Body of pancreas (tissue), 4 donors: ENCODE results near the gene OVOL1. TPM values are rescaled to one million over a fixed set of nuclear protein-coding genes. Genes with fewer than 3 reads are reported as not detected.
A peak's percentile ranks its signal among the peaks of the same experiment; 100 is the strongest.

Experiments used
- ATAC-seq: fragments of 150-250 bp; one replicate; pipeline ENCODE4 v1.9.1; 2016
- DNase-seq, 4 donors: peaks; one replicate each; pipeline ENCODE4 v3.0.0-alpha.2; 2019
- H3K27ac ChIP-seq, 4 donors: fragments of 200-600 bp; sonication (generic); 1 replicate in 3 of 4; 2 replicates in 1 of 4; pipeline versions ENCODE4 v1.5.1 to v1.6.1; 2016 to 2019; ENCODE audit warnings: mild to moderate bottlenecking in 1 of 4, mixed read lengths in 1 of 4, moderate library complexity in 1 of 4
- H3K27me3 ChIP-seq, 2 donors: fragments of 200-600 bp; sonication (generic); one replicate each; pipeline ENCODE4 v1.6.0; 2016; ENCODE audit warnings: mild to moderate bottlenecking in 1 of 2
- H3K36me3 ChIP-seq, 2 donors: fragments of 200-600 bp; sonication (generic); replicated peaks in 1 of 2; 2 replicates each; pipeline ENCODE4 v1.5.1; 2016; ENCODE audit warnings: low read depth in 2 of 2; ENCODE audit not compliant: insufficient read depth in 1 of 2
- H3K4me1 ChIP-seq: fragments of 200-600 bp; sonication (generic); one replicate; pipeline ENCODE4 v1.6.0; 2016
- H3K4me3 ChIP-seq, 2 donors: fragments of 200-600 bp; sonication (generic); 1 replicate in 1 of 2; 2 replicates in 1 of 2; pipeline ENCODE4 v1.5.1; 2016 to 2019
- H3K9me3 ChIP-seq, 3 donors: fragments of 200-600 bp; sonication (generic); 1 replicate in 2 of 3; 2 replicates in 1 of 3; pipeline ENCODE4 v1.5.1; 2016
- POLR2A ChIP-seq, 3 donors: fragments of 450-650 bp; IDR thresholded peaks; one replicate each; pipeline ENCODE4 v1.6.1; 2016; ENCODE audit warnings: antibody characterized with exemption in 3 of 3, mild to moderate bottlenecking in 2 of 3
- WGBS, 2 donors: methylation state at CpG; one replicate each; pipeline ENCODE4 v1.1.5; 2017; 5-methylcytosine and 5-hydroxymethylcytosine counted together
- intact Hi-C: fragments of 100-400 bp; cut with DNase I; formaldehyde crosslinking; loops from one replicate; pipeline ENCODE4 v1.15.1; 2023
- total RNA-seq, 2 donors: library from RNA; depleted of rRNA; stranded (reverse); fragments of >200 nt; gene quantifications; one replicate each; pipeline ENCODE4 v1.1.0, GENCODE V29; 2016
- TF ChIP-seq, protein P1 (sequence below), 7 experiments: fragments of 450-650 bp in 4 of 7; fragments of 200-600 bp in 3 of 7; sonication (generic) in 3 of 7; IDR thresholded peaks; one replicate each; pipeline ENCODE4 v1.5.1; 2016 to 2019; ENCODE audit warnings: antibody characterized with exemption in 7 of 7

Gene OVOL1
- total RNA-seq, 2 donors from 2014 or later: 0.78 to 1.3 TPM

DNA sequence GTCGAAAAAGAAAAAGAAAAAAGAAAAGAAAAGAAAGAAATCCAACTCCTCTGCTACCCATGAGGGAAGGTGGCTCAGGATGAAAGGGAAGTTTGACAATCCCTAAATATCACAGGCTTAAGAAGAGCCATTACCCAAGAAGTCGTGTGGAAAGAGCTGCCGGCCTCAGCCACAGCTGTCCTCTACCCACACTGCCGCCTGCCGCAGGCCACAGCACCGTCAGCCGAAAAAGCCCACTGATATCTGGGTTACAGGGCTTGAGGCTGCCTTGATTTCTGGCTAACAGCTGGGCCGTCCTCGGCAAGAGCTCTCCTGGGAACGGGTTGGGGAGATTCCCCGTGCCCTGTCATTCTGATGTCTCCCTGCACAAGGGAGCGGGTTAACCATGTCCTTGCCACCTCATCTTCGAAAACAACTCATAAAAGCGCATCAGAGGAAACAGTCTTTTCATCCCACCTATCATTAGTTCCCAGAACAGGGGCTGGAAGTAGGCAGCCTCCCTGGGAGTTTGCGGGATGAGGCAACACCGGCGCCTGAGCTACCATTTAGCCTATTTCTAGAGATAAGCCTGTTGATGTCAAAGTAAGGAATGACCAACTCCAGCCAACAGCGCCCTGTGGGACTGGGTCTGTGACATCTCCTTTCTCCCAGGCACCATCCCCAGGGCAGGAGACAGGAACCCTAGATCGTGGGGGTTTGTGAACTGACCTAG is 25.1 kb downstream of the OVOL1 start:
- peaks cover 4% of the 10 kb centered on the region for H3K4me1 ChIP-seq
- H3K9me3 ChIP-seq: no peaks in the 10 kb centered on the region
- intact Hi-C loops: loop anchor here (5.0 kb wide), 1 partner anchor 35 kb away; no protein-coding TSS in a partner anchor
- no peak overlapping the region for H3K4me3 ChIP-seq
- H3K36me3 ChIP-seq: no peaks in the 10 kb centered on the region
- H3K27me3 ChIP-seq: no peaks in the 10 kb centered on the region
- 66 to 75% methylated on average over 17 to 19 of the region's 19 CpGs for WGBS, 2 donors
- no peak for ATAC-seq
- H3K27ac ChIP-seq: no peak overlapping the region
- no peak for DNase-seq
- no peak for TF ChIP-seq POLR2A (IDR thresholded peaks at IDR 0.05)
- TF ChIP-seq, protein P1, sequence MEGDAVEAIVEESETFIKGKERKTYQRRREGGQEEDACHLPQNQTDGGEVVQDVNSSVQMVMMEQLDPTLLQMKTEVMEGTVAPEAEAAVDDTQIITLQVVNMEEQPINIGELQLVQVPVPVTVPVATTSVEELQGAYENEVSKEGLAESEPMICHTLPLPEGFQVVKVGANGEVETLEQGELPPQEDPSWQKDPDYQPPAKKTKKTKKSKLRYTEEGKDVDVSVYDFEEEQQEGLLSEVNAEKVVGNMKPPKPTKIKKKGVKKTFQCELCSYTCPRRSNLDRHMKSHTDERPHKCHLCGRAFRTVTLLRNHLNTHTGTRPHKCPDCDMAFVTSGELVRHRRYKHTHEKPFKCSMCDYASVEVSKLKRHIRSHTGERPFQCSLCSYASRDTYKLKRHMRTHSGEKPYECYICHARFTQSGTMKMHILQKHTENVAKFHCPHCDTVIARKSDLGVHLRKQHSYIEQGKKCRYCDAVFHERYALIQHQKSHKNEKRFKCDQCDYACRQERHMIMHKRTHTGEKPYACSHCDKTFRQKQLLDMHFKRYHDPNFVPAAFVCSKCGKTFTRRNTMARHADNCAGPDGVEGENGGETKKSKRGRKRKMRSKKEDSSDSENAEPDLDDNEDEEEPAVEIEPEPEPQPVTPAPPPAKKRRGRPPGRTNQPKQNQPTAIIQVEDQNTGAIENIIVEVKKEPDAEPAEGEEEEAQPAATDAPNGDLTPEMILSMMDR (IDR thresholded peaks at IDR 0.05): no peak

DNA sequence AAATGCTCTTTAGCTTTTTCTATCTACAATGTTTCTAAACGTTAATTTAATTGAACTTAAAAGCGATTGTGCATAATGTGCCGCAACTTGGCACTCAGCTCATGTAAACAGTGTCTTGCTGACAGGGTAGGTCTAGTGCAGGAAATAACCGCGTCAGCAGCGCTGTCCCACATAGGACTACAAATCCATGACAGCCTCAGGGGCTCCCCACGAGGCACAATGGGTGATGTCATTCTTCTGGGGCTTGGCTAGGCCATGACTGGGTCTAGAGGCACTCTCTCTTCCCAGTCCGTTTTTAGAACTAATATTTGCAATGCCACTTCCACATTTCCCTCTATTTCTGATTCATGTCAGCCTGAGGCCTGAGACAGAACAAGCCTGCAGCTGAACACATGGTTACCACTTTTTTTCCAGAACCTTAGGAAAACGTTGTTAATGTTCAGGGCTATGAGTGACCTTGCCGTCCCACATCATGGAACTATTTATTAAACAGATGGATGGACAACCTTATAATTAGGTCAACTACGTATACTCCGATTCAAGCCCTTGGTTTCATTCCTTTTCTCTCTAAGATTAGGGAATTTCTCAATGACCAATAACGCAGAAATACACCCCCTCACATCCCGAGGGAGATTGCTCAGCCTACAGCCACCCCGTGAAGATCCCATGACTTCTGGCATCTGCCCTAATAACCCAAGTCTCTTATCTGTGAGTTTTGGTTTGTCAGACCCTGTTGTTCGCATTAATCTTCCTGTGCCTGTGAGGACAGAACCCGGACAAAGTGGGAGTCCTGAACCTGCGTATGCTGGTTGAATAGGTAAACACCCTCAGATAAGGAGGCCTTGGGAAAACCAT is 27.5 kb downstream of the OVOL1 start:
- TF ChIP-seq, protein P1 (IDR thresholded peaks at IDR 0.05): no peak
- TF ChIP-seq POLR2A (IDR thresholded peaks at IDR 0.05): no peak
- intact Hi-C loops: loop anchor here (5.0 kb wide), 1 partner anchor 37 kb away; no protein-coding TSS in a partner anchor
- peaks cover 15% of the 10 kb centered on the region for H3K4me1 ChIP-seq
- no peaks in the 10 kb centered on the region for H3K36me3 ChIP-seq
- WGBS, 2 donors: 50 to 69% methylated on average over 15 to 18 of the region's 18 CpGs
- H3K27ac ChIP-seq: no peak overlapping the region
- peak in 3 of 4 donors; percentile 50 to 62 (median 58) for DNase-seq
- no peak for ATAC-seq
- no peaks in the 10 kb centered on the region for H3K27me3 ChIP-seq
- H3K4me3 ChIP-seq: no peak overlapping the region
- H3K9me3 ChIP-seq: no peaks in the 10 kb centered on the region

DNA sequence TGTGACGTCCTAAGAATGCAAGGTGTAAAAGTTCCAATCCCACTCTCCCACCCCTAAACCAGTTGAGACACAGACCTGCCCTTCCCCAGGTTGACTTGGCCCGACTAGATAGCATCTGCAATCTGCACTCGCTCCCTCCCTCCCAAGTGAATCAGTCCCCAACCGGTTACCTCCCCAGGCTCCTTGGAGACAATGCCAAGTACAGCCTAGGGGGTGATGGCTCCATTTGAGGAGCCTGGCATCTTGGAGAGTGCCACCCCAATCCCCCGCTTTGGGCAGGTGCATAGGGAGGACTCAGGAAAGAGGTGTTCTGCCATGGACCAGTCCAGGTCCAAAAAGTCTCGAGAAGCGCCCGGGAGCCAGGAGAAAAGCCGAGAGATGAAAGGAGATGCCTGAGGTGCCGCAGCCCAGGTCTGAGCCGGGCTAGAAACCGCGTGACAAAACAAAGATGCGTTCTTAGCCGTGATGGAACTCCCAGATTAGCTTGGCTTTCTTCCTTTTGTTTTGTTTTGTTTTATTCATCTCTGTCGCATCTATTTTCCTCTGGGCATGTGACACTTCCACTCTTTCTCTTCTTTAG is 28.2 kb downstream of the OVOL1 start:
- DNase-seq (no peak), ATAC-seq (no peak)
- no peaks in the 10 kb centered on the region for H3K27me3 ChIP-seq
- H3K36me3 ChIP-seq: no peaks in the 10 kb centered on the region
- no peak overlapping the region for H3K27ac ChIP-seq
- no peak overlapping the region for H3K4me3 ChIP-seq
- intact Hi-C loops: loop anchor here (5.0 kb wide), 1 partner anchor 38 kb away; no protein-coding TSS in a partner anchor
- TF ChIP-seq POLR2A (IDR thresholded peaks at IDR 0.05): no peak
- TF ChIP-seq, protein P1 (IDR thresholded peaks at IDR 0.05): no peak
- H3K9me3 ChIP-seq: no peaks in the 10 kb centered on the region
- H3K4me1 ChIP-seq: peaks cover 15% of the 10 kb centered on the region
- WGBS, 2 donors: 78 to 85% methylated on average over 13 to 16 of the region's 16 CpGs

DNA sequence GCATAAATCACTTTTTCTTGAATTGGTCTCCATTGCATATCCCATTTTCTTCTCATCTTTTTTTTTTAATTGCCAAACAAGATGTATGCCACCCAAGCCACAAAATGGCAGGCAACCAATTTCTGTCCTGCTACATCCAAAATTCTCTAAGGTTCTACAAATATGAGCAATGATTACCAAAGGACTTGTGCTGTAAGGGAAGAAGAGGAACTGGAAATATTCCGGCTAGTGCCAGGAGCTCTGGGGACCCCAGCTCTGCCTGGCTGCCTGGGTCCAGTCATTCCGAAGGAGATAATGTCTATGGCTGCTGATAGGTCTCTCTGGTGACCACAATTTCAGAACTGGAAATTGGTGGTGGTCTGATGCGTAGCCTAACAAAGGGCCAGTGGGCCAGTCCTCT is 29.8 kb downstream of the OVOL1 start:
- no peaks in the 10 kb centered on the region for H3K36me3 ChIP-seq
- H3K9me3 ChIP-seq: no peaks in the 10 kb centered on the region
- H3K27me3 ChIP-seq: no peaks in the 10 kb centered on the region
- peaks cover 22% of the 10 kb centered on the region for H3K4me1 ChIP-seq
- no peak for DNase-seq
- intact Hi-C loops: no loop called here
- no peak for TF ChIP-seq POLR2A (IDR thresholded peaks at IDR 0.05)
- TF ChIP-seq, protein P1 (IDR thresholded peaks at IDR 0.05): no peak
- ATAC-seq: no peak
- no peak overlapping the region for H3K27ac ChIP-seq
- H3K4me3 ChIP-seq: no peak overlapping the region
- WGBS, 2 donors: 83 to 93% methylated on average over 1 to 3 of the region's 3 CpGs
